Epithelial cell of esophagus (primary cell): Measurements from ENCODE around the gene USP3.

Source experiments
- DNase-seq: peaks from one replicate; pipeline ENCODE4 v3.0.0; 2010; ENCODE audit warnings: low read depth
- H3K4me3 ChIP-seq: 2 replicates; pipeline ENCODE4 v1.5.1; 2011; ENCODE audit warnings: mild to moderate bottlenecking, low read length, control low read depth
- CTCF ChIP-seq: IDR thresholded peaks from 2 replicates; pipeline ENCODE4 v1.5.1; 2011; ENCODE audit warnings: low read depth, mild to moderate bottlenecking, low read length, control low read depth, inconsistent platforms; ENCODE audit not compliant: insufficient read depth; ENCODE audit errors: missing control alignments

The USP3 gene

GRCh38 chr15:63491116-63491827 is 13.1 kb upstream of the USP3 start:
- no peak overlapping the region for H3K4me3 ChIP-seq
- DNase-seq: no peak
- TF ChIP-seq CTCF: no peak

GRCh38 chr15:63491979-63492378 is 12.4 kb upstream of the USP3 start:
- H3K4me3 ChIP-seq: no peak overlapping the region
- TF ChIP-seq CTCF: no peak
- no peak for DNase-seq

- DNase-seq: peak; percentile 72
- H3K4me3 ChIP-seq: no peak overlapping the region
Measured at GRCh38 chr15:63492541-63493077, 11.8 kb upstream of the USP3 start.

GRCh38 chr15:63493436-63493835 is 11.0 kb upstream of the USP3 start:
- DNase-seq: no peak
- TF ChIP-seq CTCF: no peak
- no peak overlapping the region for H3K4me3 ChIP-seq

More at GRCh38 chr15:63492541-63493077, 11.8 kb upstream of the USP3 start:
- no peak for TF ChIP-seq CTCF

GRCh38 chr15:63494408-63494807 is 10.0 kb upstream of the USP3 start:
- DNase-seq: no peak
- H3K4me3 ChIP-seq: no peak overlapping the region
- no peak for TF ChIP-seq CTCF

GRCh38 chr15:63495343-63495742 is 9.1 kb upstream of the USP3 start:
- no peak for DNase-seq
- no peak for TF ChIP-seq CTCF
- no peak overlapping the region for H3K4me3 ChIP-seq
